ELR (cell line): ENCODE data around the gene KDM7A.

Experiments
- DNase-seq: peaks from one replicate; pipeline ENCODE4 v3.0.0-alpha.2; 2015; ENCODE audit warnings: low read depth

The KDM7A gene

DNA sequence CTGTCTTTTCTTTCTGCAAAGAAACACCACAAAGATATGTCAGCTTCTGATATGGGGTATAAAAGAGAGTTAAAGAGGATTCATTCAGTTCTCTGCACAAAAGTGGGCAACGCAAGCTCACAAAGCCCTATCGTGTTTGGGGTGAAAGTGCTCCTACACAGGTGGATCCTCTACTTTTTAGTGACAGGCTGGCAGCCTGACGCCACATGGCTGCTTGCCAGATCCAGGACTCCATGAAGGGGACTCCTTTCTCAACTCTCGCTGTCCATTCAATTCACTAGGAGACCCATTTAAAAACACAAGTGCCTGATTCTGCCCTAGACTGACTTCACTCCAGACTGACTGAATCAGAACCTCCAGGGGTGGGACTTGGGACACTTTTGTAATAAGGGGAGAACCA lies 122.0 kb downstream of the KDM7A start:
- no peak for DNase-seq

DNA sequence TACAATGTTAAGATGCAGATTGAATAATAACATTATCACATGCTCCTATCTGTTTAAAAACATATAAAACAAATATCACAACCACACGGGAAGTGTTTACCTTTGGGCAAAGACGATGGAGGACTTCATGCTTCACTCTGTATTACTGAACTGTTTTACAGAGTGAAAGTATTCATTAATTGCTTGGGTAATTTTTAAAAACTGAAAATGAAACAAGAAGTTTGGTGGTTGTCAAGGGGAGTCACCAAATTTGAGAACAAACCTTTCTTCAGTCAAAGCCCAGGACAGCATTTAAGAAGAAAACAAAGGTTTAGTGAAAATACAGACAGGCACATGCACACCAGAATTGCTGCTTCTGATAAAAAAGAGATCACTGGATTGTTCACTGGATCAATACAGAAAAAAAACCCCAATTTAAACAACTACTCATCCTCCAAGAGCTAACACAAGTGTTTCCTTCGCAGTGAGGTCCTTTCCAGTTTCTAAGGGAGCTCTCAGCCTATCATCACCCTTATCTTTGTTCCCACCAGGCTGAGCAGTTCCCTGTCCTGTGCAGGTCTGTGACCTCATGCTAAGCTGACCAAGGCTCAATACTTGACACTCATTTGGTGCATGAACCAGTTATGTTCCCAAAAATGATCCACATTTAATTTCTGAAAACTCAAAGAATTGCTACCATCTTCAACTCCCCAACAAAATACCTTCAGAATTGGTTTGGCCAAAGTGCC lies 122.8 kb downstream of the KDM7A start:
- DNase-seq: no peak

DNA sequence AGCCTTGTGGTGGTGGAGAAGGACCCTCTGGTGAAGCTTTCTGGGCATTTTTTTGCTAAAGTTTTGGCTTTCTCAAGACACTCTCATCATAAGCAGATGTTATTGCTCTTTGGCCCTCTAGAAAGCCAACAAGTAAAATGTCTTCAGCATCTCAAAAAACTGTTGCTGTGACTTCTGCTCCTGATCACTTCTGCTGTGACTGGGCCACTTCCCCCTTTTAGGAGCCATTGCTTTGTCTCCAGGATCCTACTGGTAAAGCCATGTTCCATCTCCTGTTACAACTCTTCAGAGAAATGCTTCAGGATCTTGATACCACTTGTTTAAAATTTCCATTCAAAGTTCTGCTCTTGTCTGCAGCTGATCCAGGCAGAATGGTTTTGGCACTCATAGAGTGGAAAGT lies 125.0 kb downstream of the KDM7A start:
- no peak for DNase-seq

DNA sequence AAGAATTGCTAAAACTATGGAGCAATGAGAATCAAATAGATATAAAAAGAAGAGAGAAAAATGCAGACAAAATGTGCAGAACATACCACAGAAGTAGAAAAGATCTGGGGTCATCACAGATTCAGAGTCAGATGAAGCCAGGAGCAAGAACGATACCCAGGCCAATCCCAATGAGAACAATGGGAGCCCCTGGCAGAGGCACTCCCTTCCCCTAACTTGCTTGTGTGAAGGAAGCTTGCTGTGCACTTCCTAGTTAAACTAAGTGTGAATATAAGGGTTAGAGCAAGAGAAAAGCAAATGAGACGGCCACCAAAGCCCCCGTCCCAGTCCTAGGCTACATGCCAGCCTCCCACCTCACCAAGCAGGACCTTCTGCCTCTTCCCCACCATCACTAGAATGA lies 126.7 kb downstream of the KDM7A start:
- no peak for DNase-seq

DNA sequence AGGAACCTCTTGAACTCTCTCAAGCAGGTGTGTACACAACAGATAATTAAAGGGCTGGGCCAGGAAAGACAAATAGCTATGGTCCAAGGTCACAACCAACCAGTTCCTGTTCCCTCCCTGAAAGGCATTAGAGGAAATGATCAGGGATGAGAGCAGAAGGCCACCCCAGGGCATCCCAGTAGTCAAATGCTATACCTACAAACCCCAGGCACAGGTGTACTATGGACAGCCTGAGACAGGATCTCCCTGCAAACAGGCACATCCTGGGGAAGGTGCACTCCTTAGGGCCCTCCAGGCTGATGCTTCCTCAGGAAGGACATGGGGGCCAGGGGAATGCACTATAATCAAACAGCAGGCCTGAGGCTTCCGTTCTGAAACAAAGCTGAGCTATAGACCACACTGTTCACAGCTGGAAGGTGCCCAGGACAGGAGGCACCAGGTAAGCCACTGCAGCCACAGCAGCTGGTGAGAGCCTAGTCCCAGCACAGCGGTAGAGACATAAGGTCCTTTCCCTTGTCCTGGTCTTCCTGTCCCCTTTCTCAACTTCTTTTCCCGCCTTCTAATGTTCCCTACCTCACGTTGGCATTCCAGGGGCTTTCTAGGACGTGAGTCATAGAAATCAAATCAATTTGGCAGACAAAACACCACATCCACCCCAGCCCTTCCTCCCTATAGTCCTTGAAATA lies 127.3 kb downstream of the KDM7A start:
- no peak for DNase-seq

DNA sequence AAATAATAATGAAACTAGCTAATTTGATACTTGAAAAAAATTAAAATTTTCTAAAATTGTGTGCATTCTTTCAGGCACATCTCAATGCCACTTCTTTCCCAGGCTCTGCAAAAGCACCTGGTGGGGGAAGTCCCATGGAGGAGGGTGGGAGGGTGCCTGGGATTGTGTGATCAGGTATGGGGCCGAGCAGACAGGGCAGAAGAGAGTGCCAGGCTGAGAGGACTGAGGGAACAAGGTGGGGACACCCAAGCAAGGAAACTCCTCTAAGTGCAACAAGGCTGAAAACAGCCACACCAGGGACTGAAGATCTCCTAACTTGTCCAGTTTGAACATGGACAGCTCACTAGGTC lies 127.8 kb downstream of the KDM7A start:
- no peak for DNase-seq

DNA sequence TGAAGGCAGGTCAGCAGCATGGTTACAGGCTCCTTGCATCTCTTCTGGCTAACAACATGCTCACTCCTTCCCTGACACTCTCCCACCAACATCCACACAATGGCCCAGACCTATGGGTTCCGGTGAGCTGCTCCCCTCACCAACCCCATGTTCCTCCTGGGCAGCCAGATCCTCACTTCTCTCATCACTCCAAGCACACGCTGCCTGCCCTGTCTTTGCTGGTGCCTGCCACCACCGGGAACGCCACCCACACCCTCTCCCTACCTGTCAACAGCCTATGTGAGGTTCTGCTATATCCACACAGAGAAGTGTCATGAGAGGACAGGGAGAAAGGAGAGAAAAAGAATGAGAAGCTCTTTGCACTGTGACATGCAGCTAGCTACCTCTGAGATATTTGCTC lies 128.6 kb downstream of the KDM7A start:
- DNase-seq: no peak

DNA sequence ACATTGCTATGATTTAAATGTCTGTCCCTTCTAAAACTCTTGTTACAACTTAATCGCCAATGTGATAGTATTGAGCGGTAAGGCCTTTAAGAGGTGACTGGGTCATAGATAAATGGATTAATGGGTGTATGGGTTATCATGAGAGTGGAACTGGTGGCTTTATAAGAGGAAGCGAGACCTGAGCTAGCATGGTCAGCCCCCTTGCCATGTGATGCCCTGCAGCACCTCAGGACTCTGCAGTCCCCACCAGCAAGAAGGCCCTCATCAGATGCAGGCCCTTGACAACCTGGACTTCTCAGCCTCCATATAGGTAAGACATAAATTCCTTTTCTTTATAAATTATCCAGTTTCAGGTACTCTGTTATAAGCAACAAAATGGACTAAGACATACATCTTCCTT lies 129.6 kb downstream of the KDM7A start:
- no peak for DNase-seq

DNA sequence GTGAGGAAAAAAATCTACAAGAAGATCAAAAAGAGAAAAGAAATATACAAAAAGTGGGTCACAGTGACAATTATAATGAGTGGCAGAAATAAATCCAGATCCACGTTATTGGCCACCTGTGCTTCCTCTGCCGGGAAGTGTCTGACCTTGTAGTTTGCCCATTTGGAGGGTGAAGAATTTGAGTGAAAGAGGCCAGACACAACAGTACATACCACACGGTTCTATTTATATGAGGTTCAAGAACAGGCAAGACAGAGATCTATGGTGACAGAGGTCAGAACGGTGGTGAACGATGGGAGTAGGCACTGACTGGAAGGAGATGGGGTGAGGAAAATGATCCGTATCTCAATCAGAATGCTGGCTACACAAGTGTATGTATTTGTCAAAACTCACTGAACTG lies 131.1 kb downstream of the KDM7A start:
- no peak for DNase-seq

DNA sequence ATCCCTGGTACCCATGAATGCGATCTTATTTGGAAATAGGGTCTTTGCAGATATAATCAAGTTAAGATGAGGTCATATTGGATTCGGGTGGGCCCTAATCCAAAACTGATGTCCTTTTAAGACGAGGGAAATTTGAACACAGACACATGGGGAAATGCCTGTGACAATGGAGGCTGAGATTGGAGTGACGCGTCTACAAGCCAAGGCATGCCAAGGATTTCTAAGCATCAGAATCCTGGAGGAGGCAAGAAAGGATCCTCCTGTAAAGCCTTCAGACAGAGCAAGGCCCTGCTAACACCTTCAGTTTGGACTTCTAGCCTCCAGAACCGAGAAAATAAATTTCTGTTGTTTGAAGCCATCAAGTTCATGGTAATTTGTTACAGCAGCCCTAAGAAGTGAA lies 132.5 kb downstream of the KDM7A start:
- no peak for DNase-seq

DNA sequence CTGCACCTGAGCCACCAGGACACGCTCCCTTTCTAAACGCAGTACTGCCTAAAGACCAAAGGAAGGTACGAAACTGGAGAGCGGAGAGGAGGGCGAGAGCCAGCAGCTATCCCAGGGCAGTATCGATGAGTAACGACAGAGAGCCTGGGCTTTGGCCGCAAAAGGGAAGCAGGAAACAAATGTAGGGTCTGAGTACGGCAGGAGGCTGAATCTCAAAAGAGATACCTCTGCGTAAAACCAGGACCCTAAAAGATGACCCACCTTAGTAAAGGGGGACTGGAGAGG lies 134.5 kb downstream of the KDM7A start:
- no peak for DNase-seq

DNA sequence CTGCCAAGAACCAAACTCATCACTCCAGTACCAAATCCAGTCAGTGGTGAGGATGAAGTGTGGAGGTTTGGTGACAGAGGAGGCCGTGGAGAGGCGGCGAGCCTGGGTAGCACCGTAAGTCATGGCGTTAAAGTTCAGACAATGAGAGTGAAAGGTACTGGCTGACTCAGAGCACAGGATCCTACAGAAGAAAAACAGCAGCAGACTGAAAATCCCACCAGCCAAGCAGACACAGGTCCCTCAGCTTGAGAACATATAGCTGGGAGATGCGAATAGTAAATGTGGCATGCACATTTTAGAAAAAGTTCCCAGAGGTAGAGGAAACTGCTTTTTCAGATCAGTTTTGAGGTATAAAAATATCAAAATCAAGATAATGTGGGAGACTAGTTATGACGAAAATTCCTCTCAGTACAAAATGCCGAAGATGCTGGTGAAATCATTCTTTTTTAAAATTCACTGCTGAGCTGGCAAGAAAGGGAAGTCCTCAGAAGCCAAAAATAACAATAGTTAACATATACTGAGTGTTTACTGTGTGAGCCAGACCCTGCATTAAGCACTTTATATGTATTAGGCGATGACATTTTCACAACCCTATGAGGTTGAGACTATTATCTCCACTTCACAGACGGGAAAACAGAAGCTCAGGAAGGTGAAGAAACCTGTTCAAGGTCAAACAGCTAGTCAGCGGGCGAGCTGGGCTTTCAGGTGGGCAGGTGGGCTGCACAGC lies 135.0 kb downstream of the KDM7A start:
- no peak for DNase-seq

DNA sequence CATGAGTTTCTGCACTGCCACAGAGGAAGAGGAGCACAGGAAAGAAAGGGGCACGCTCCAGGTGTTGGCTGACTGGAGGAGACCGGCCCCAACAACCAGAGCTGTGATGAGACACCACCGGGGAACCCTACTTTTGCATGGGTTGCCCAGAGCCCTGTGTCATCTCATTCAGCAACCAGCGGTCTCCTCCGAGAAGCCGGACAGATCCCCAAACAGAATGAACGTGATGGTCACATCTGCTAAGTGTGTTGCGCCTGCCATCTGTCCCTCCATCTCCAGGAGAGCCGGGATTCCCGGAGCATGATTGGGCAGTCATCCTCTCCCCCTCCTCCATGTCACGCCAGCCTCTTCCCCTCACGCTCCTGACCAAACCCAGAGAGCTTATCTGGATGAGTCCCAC lies 136.9 kb downstream of the KDM7A start:
- no peak for DNase-seq

DNA sequence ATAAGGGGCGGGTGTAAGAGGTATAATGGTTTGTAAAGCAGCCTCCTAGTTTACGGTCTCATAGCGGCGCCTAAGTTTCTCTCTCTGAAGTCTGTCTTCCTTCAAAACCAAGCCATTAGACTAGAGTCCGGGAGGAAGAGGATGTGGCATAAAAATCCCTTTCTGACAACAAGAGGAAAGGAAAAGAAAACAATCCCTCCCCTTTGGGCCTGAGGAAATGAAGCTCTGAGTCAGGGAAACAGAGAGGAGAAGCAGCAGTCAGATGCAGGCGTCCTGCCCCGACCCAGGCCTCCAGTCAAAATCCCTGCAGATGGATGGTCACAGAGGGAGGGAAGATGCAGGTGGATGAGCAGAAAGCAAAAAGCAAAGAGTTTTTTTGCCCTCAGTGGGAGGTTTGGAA lies 137.7 kb downstream of the KDM7A start:
- DNase-seq: no peak

DNA sequence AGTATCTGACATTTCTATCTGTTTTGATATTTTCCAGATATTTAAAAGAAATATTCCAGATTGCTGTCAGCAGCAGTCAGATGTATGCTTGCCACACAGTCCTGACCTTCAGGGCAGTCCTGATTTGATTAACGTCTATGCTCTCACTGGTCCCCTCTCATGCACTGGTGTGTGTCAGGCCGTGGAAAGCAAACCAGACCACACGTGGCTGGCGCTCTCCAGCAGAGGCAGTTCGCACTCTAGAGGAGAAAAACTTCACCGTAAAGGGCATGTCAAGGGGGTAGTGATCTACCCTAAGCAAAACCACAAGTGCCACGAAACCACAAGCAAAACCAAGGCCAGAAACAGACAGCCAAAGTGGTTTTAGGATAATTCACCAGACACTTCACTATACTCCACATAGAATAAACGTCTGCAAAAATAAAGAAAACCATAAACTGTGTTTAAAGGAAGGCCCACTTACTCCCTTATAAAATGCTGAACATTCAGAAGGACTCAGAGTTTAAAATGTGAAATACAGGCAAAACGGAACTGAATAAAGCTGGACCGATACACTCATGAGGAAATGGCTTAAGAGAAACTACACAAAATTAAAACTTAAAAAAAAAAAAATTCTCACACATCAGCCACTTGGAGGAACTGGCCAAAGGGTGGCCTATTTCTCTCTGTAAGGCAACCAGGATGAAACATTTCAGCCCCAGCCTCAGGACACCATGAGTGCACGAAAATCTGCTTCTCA lies 140.4 kb downstream of the KDM7A start:
- no peak for DNase-seq

DNA sequence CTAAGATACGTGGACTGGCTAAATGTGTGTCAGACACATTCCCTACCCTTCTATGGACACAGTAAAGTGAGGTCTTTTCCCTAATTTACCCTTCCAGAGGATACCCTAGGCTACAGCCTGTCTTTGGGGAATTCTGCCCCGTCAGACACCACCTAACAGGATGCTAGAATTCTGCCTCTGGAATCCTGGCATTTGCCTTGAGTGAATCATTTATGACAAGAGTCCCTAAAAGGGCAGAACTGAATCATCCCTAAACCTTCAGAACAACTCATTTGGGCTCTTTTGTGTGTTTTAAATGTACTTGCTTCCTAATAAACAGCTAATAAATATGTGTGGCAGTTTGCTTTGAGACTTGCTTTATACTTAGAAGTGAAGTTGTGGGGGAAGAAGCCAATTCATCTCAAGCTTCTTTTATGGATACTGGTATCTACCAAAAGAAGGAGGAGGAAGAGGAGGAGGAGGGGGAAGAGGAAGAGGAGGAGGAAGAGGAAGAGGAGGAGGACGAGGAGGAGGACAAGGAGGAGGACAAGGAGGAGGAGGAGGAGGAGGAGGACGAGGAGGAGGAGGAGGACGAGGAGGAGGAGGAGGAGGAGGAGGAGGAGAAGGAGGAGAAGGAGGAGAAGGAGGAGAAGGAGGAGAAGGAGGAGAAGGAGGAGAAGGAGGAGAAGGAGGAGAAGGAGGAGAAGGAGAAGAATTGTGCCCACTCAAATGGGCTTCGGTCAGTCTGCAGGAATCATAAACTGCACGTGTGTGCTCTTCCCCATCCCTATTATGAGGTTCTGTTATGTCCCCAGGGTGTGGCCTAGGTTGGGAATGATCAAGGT lies 141.2 kb downstream of the KDM7A start:
- peak; percentile 85 for DNase-seq
